ENCODE data around the gene DNAJC16.

Gene DNAJC16

GRCh38 chr1:15522551-15522950 is 4.1 kb upstream of the DNAJC16 start:
- intact Hi-C loops (cut with DNase I; ENCODE audit: low total_unique reads): no loop called here
- H3K27ac ChIP-seq: no peak overlapping the region
- H3K36me3 ChIP-seq: peaks cover 0 to 9% (median 1%) of the 10 kb centered on the region in 3 donors
- no peaks in the 10 kb centered on the region for H3K9me3 ChIP-seq
- H3K27me3 ChIP-seq: no peaks in the 10 kb centered on the region
- DNase-seq: no peak
- peak overlapping the region in 1 of 2 donors; percentile 99 for H3K4me3 ChIP-seq
- H3K4me1 ChIP-seq: peaks cover 0 to 30% (median 22%) of the 10 kb centered on the region in 4 donors
- TF ChIP-seq CTCF (IDR thresholded peaks at IDR 0.05): no peak

- Histone ChIP-seq H3K4me1 (peaks cover 0 to 36% (median 28%) of the 10 kb centered on the region in 4 donors), H3K9me3 (no peaks in the 10 kb centered on the region), H3K4me3 (peak overlapping the region; percentile 79 to 99), H3K36me3 (peaks cover 0 to under 1% (median 0%) of the 10 kb centered on the region in 3 donors), H3K27me3 (no peaks in the 10 kb centered on the region), H3K27ac (peak overlapping the region; percentile 87 to 94)
- no peak for TF ChIP-seq CTCF (IDR thresholded peaks at IDR 0.05)
- intact Hi-C loops (cut with DNase I; ENCODE audit: low total_unique reads): no loop called here
- no peak for DNase-seq
Measured at GRCh38 chr1:15523104-15524020, 3.3 kb upstream of the DNAJC16 start.

GRCh38 chr1:15524021-15524282 is 2.7 kb upstream of the DNAJC16 start, which contains the start of gene CASP9:
Gene CASP9 (minus strand): TSS chr1:15524215. CDS start chr1:15524200, 15 bp downstream.
- Histone ChIP-seq H3K36me3 (no peaks in the 10 kb centered on the region), H3K27me3 (no peaks in the 10 kb centered on the region), H3K4me3 (peak within 1 kb of the TSS; percentile 79 to 99), H3K4me1 (peaks cover 0 to 36% (median 28%) of the 10 kb centered on the region in 4 donors), H3K9me3 (no peaks in the 10 kb centered on the region), H3K27ac (peak within 1 kb of the TSS; percentile 87 to 94)
- intact Hi-C loops (cut with DNase I; ENCODE audit: low total_unique reads): no loop called here
- no peak for DNase-seq
- no peak for TF ChIP-seq CTCF (IDR thresholded peaks at IDR 0.05)

- Histone ChIP-seq H3K27me3 (no peaks in the 10 kb centered on the region), H3K36me3 (no peaks in the 10 kb centered on the region), H3K4me1 (peaks cover 0 to 36% (median 28%) of the 10 kb centered on the region in 4 donors), H3K27ac (peak overlapping the region; percentile 87 to 94), H3K9me3 (no peaks in the 10 kb centered on the region), H3K4me3 (peak overlapping the region; percentile 79 to 99)
- intact Hi-C loops (cut with DNase I; ENCODE audit: low total_unique reads): no loop called here
- peak; percentile 99 to 100 for DNase-seq
- TF ChIP-seq CTCF (IDR thresholded peaks at IDR 0.05): no peak
Measured at GRCh38 chr1:15524283-15525049, 2.2 kb upstream of the DNAJC16 start.

GRCh38 chr1:15525050-15526020 is 1.3 kb upstream of the DNAJC16 start:
- intact Hi-C loops (cut with DNase I; ENCODE audit: low total_unique reads): no loop called here
- peak; percentile 99 to 100 for DNase-seq
- Histone ChIP-seq H3K9me3 (no peaks in the 10 kb centered on the region), H3K27ac (peak overlapping the region; percentile 87 to 94), H3K4me3 (peak overlapping the region; percentile 79 to 99), H3K36me3 (peaks cover 0 to 6% (median 2%) of the 10 kb centered on the region in 3 donors), H3K4me1 (peaks cover 0 to 36% (median 28%) of the 10 kb centered on the region in 4 donors), H3K27me3 (no peaks in the 10 kb centered on the region)
- TF ChIP-seq CTCF (IDR thresholded peaks at IDR 0.05): no peak

Data from tibial artery (tissue), 4 donors.